ENCODE results near the gene MFSD2B. TPM values are rescaled to one million over a fixed set of nuclear protein-coding genes. Genes with fewer than 3 reads are reported as not detected.

The MFSD2B gene, protein sequence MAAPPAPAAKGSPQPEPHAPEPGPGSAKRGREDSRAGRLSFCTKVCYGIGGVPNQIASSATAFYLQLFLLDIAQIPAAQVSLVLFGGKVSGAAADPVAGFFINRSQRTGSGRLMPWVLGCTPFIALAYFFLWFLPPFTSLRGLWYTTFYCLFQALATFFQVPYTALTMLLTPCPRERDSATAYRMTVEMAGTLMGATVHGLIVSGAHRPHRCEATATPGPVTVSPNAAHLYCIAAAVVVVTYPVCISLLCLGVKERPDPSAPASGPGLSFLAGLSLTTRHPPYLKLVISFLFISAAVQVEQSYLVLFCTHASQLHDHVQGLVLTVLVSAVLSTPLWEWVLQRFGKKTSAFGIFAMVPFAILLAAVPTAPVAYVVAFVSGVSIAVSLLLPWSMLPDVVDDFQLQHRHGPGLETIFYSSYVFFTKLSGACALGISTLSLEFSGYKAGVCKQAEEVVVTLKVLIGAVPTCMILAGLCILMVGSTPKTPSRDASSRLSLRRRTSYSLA
- total RNA-seq (0.14 and 0.69 TPM in 2 replicates), polyA plus RNA-seq (0.23 and 3.9 TPM in 2 replicates)

DNA sequence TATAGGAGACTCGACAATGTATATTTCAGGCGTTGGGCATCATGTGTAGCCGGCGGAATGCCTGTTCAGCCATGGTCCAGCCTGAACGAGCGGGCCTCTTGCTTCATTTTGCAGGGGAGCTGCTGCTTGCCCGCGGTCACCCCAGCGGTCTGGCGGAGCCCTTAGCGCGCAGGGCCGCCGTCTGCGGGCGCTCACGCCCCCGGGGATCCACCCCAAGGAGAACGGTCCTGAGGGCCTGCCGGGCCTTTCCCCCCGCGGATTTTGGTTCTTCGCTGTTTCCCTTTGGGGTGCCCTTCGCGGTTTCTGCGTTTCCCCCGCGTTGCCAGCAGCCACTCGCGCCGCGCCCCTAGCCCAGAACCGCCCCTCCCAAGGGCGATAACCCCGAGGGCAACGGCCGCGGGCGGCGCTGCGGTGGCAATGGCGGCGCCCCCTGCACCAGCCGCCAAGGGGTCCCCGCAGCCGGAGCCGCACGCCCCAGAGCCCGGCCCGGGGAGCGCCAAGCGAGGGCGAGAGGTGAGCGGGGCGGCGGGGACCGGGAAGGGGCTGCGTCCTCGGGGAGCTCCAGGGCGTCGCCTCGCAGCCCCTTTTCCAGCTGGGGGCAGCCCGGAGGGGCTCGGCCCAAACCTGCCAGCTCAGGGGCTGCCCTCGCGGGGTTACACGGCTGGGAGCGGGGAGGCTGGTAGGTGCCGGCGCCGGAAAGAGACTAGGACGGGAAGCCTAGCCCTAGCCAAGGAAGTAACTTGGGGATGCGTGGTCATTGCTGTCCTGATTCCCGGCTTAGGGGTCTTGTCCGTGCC lies at the start of gene MFSD2B:
MFSD2B (plus strand) TSS at position 406 of the 797 bp plus-strand sequence; CDS start at position 418, 12 bp downstream.
- peak; percentile 12 to 37 for DNase-seq (ENCODE audit: low read depth in 1 of 2, low spot score in 1 of 2)
- TF ChIP-seq, protein P1, sequence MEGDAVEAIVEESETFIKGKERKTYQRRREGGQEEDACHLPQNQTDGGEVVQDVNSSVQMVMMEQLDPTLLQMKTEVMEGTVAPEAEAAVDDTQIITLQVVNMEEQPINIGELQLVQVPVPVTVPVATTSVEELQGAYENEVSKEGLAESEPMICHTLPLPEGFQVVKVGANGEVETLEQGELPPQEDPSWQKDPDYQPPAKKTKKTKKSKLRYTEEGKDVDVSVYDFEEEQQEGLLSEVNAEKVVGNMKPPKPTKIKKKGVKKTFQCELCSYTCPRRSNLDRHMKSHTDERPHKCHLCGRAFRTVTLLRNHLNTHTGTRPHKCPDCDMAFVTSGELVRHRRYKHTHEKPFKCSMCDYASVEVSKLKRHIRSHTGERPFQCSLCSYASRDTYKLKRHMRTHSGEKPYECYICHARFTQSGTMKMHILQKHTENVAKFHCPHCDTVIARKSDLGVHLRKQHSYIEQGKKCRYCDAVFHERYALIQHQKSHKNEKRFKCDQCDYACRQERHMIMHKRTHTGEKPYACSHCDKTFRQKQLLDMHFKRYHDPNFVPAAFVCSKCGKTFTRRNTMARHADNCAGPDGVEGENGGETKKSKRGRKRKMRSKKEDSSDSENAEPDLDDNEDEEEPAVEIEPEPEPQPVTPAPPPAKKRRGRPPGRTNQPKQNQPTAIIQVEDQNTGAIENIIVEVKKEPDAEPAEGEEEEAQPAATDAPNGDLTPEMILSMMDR (IDR thresholded peaks at IDR 0.05; ENCODE audit: low read depth, low read length) = no peak
- Histone ChIP-seq H3K4me3 (peak within 1 kb of the TSS; percentile 26), H3K27me3 (peaks cover 18% of the 10 kb centered on the region), H3K9me3 (ENCODE audit: low read depth) (no peaks in the 10 kb centered on the region), H3K36me3 (no peaks in the 10 kb centered on the region), H3K4me1 (ENCODE audit: low read depth) (no peaks in the 10 kb centered on the region), H3K27ac (no peak within 1 kb of the TSS)

DNA sequence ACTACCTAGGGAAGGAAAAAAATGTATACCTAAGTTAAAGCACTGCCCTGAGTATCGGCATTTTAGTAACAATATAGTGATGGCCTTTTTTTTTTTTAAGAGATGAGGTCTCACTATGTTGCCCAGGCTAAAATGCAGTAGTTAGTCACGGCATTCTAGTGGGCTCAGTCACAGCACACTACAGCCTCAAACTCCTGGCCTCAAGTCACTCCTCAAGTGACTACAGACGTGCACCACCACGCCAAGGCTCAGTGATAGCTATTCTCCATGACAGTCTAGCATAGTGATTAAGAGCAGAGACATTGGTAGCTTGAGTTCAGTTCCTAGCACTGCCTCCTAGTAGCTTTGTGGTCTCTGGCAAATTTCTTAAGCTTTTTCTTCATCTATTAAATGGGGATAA lies 42.0 kb upstream of the MFSD2B start:
- Histone ChIP-seq H3K4me3 (no peak overlapping the region), H3K27ac (no peak overlapping the region), H3K4me1 (ENCODE audit: low read depth) (no peaks in the 10 kb centered on the region), H3K36me3 (peaks cover 18% of the 10 kb centered on the region), H3K9me3 (ENCODE audit: low read depth) (no peaks in the 10 kb centered on the region), H3K27me3 (no peaks in the 10 kb centered on the region)
- TF ChIP-seq, protein P1 (IDR thresholded peaks at IDR 0.05; ENCODE audit: low read depth, low read length) = no peak
- no peak for DNase-seq (ENCODE audit: low read depth in 1 of 2, low spot score in 1 of 2)

DNA sequence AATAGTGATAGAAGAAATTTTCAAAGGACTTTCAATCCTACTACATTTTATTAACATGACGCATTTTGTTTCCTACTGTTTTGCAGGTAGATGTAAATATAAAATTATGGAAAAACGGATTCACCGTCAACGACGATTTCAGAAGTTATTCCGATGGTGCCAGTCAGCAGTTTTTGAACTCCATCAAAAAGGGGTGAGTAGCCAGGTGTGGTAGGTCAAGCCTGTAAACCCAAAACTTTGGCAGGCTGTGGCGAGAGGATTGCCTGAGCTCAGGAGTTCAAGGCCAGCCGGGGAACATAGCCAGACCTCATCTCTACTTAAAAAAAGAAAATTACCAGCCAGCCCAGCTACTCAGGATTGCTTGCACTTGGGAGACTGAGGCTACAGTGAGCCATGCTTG lies 33.0 kb upstream of the MFSD2B start:
- no peak for DNase-seq (ENCODE audit: low read depth in 1 of 2, low spot score in 1 of 2)
- Histone ChIP-seq H3K36me3 (peaks cover 24% of the 10 kb centered on the region), H3K4me3 (no peak overlapping the region), H3K4me1 (ENCODE audit: low read depth) (no peaks in the 10 kb centered on the region), H3K9me3 (ENCODE audit: low read depth) (no peaks in the 10 kb centered on the region), H3K27ac (no peak overlapping the region), H3K27me3 (no peaks in the 10 kb centered on the region)
- TF ChIP-seq, protein P1 (IDR thresholded peaks at IDR 0.05; ENCODE audit: low read depth, low read length) = no peak

DNA sequence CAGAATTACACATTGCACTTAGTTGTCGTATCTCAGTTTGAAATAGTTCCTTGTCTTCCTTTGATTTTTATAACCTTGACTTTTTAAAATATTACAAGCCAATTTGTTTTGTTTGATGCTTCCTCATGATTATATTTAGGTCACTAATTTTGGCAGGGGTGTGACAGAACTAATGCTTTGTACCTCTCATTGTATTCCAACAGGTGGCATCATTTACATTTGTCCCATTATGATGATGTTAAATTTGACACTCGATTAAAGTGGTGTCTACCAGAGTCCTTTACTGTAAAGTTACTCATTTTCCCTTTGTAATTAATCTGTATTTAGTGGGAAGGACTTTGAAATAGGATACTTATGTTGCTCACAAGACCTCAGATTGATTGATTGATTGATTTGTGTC lies 21.5 kb upstream of the MFSD2B start:
- Histone ChIP-seq H3K4me1 (ENCODE audit: low read depth) (no peaks in the 10 kb centered on the region), H3K36me3 (peaks cover 29% of the 10 kb centered on the region), H3K27me3 (no peaks in the 10 kb centered on the region), H3K4me3 (no peak overlapping the region), H3K9me3 (ENCODE audit: low read depth) (no peaks in the 10 kb centered on the region), H3K27ac (no peak overlapping the region)
- DNase-seq (ENCODE audit: low read depth in 1 of 2, low spot score in 1 of 2) = no peak
- TF ChIP-seq, protein P1 (IDR thresholded peaks at IDR 0.05; ENCODE audit: low read depth, low read length) = no peak

DNA sequence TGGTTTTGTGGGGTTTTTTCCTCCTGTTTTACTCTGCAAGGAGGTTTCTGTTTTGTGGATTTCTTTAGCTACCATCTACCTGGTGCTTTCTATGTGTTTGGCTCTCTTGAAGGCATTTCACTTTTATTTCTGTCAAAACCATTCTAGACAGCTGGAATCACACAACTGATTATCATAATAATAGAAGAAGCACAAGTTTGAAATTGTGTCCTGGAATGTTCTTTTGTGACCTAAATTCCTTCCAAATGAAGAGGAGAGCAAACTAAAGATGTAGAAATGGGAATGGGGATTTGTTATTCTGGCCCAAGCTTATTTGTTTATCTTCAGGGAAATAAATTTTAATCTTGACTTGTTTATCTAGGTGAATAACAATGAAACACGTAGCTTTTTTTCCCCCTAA lies 17.0 kb upstream of the MFSD2B start:
- TF ChIP-seq, protein P1 (IDR thresholded peaks at IDR 0.05; ENCODE audit: low read depth, low read length) = no peak
- Histone ChIP-seq H3K4me1 (ENCODE audit: low read depth) (no peaks in the 10 kb centered on the region), H3K27ac (no peak overlapping the region), H3K4me3 (no peak overlapping the region), H3K27me3 (no peaks in the 10 kb centered on the region), H3K36me3 (peaks cover 1% of the 10 kb centered on the region), H3K9me3 (ENCODE audit: low read depth) (no peaks in the 10 kb centered on the region)
- no peak for DNase-seq (ENCODE audit: low read depth in 1 of 2, low spot score in 1 of 2)

All from cardiac muscle cell (in vitro differentiated cells and primary cell).